ENCODE data around the gene SLC25A30.

DNA sequence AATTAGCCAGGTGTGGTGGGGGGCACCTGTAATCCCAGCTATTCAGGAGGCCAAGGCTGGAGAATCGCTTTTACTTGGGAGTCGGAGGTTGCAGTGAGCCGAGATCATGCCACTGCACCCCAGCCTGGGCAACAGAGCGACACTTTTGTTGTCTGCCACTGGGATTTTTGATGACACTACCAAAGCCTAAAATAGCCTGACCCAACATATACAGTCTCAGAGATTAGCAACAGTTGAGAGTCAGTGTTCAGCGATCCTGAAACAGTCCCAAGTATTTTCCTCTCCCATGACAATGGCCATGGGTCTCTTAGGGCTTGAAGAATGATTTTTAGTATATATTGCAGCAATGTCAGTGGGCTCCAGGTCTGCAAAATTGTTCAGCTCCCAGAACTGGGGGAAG is 32.9 kb downstream of the SLC25A30 start:
- TF ChIP-seq, protein P1, sequence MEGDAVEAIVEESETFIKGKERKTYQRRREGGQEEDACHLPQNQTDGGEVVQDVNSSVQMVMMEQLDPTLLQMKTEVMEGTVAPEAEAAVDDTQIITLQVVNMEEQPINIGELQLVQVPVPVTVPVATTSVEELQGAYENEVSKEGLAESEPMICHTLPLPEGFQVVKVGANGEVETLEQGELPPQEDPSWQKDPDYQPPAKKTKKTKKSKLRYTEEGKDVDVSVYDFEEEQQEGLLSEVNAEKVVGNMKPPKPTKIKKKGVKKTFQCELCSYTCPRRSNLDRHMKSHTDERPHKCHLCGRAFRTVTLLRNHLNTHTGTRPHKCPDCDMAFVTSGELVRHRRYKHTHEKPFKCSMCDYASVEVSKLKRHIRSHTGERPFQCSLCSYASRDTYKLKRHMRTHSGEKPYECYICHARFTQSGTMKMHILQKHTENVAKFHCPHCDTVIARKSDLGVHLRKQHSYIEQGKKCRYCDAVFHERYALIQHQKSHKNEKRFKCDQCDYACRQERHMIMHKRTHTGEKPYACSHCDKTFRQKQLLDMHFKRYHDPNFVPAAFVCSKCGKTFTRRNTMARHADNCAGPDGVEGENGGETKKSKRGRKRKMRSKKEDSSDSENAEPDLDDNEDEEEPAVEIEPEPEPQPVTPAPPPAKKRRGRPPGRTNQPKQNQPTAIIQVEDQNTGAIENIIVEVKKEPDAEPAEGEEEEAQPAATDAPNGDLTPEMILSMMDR (IDR thresholded peaks at IDR 0.05): no peak
- no peak for TF ChIP-seq ZFX (IDR thresholded peaks at IDR 0.05; ENCODE audit: borderline replicate concordance)

Data from 22Rv1 (cell line).